ENCODE data around the gene ZRSR2. TPM values are rescaled to one million over a fixed set of nuclear protein-coding genes. Genes with fewer than 3 reads are reported as not detected.
"Not testable (repeated sequence)": the region's sequence is repeated elsewhere in the genome, so short reads cannot be mapped to it uniquely, and the experiment has no call there.

Gene ZRSR2
- 10.6 TPM for polyA plus RNA-seq (2013, experiment 1 of 2)
- polyA plus RNA-seq (2013, experiment 2 of 2): 8.5 TPM

- H3K27ac ChIP-seq (ENCODE audit: low read depth, low read length, severe bottlenecking): no peak within 1 kb of the TSS
- H3K36me3 ChIP-seq (ENCODE audit: control insufficient read depth, insufficient read depth, low read length): peaks cover 13% of the 10 kb centered on the region
- H3K4me1 ChIP-seq (ENCODE audit: control insufficient read depth, insufficient read depth, low read length, poor library complexity, severe bottlenecking): no peaks in the 10 kb centered on the region
- 1 to 7% methylated on average over 11 to 42 of the region's 55 CpGs for WGBS, 2 experiments (ENCODE audit: insufficient coverage in 2 of 2)
- no peaks in the 10 kb centered on the region for H3K9me3 ChIP-seq (ENCODE audit: control insufficient read depth, low read length)
- peak within 1 kb of the TSS; percentile 58 for H3K4me3 ChIP-seq (ENCODE audit: extremely low read depth, insufficient read depth, low read length, poor library complexity, severe bottlenecking)
Measured at GRCh38 chrX:15789979-15790768, at the start of gene ZRSR2. TSS of gene ZRSR2 (plus strand) at chrX:15790484. CDS start at chrX:15790496, 12 bp downstream.

- Histone ChIP-seq H3K4me3 (ENCODE audit: extremely low read depth, insufficient read depth, low read length, poor library complexity, severe bottlenecking) (no peak overlapping the region), H3K4me1 (ENCODE audit: control insufficient read depth, insufficient read depth, low read length, poor library complexity, severe bottlenecking) (no peaks in the 10 kb centered on the region), H3K36me3 (ENCODE audit: control insufficient read depth, insufficient read depth, low read length) (no peaks in the 10 kb centered on the region), H3K27ac (ENCODE audit: low read depth, low read length, severe bottlenecking) (no peak overlapping the region), H3K9me3 (ENCODE audit: control insufficient read depth, low read length) (no peaks in the 10 kb centered on the region)
- 87 to 93% methylated on average over 3 to 7 of the region's 9 CpGs for WGBS, 2 experiments (ENCODE audit: insufficient coverage in 2 of 2)
Measured at GRCh38 chrX:15744181-15744867, 46.0 kb upstream of the ZRSR2 start.

- no peak overlapping the region for H3K4me3 ChIP-seq (ENCODE audit: extremely low read depth, insufficient read depth, low read length, poor library complexity, severe bottlenecking)
- WGBS, 2 experiments (ENCODE audit: insufficient coverage in 2 of 2): 100% methylated on average over 1 to 3 of the region's 4 CpGs
Measured at GRCh38 chrX:15745179-15745578, 45.1 kb upstream of the ZRSR2 start.

GRCh38 chrX:15746651-15747050, 43.6 kb upstream of the ZRSR2 start:
- H3K9me3 ChIP-seq (ENCODE audit: control insufficient read depth, low read length); H3K27ac ChIP-seq (ENCODE audit: low read depth, low read length, severe bottlenecking); H3K4me1 ChIP-seq (ENCODE audit: control insufficient read depth, insufficient read depth, low read length, poor library complexity, severe bottlenecking); H3K4me3 ChIP-seq (ENCODE audit: extremely low read depth, insufficient read depth, low read length, poor library complexity, severe bottlenecking); H3K36me3 ChIP-seq (ENCODE audit: control insufficient read depth, insufficient read depth, low read length): not testable (repeated sequence)
- WGBS, 2 experiments (ENCODE audit: insufficient coverage in 2 of 2): 83% methylated on average over 3 of the region's 6 CpGs; no CpG with 5 or more reads in 1 of the 2 experiments

More at GRCh38 chrX:15745179-15745578, 45.1 kb upstream of the ZRSR2 start:
- Histone ChIP-seq H3K4me1 (ENCODE audit: control insufficient read depth, insufficient read depth, low read length, poor library complexity, severe bottlenecking) (no peaks in the 10 kb centered on the region), H3K27ac (ENCODE audit: low read depth, low read length, severe bottlenecking) (no peak overlapping the region), H3K36me3 (ENCODE audit: control insufficient read depth, insufficient read depth, low read length) (no peaks in the 10 kb centered on the region), H3K9me3 (ENCODE audit: control insufficient read depth, low read length) (no peaks in the 10 kb centered on the region)

GRCh38 chrX:15747626-15748173, 42.6 kb upstream of the ZRSR2 start:
- Histone ChIP-seq H3K27ac (ENCODE audit: low read depth, low read length, severe bottlenecking) (no peak overlapping the region), H3K4me1 (ENCODE audit: control insufficient read depth, insufficient read depth, low read length, poor library complexity, severe bottlenecking) (no peaks in the 10 kb centered on the region), H3K4me3 (ENCODE audit: extremely low read depth, insufficient read depth, low read length, poor library complexity, severe bottlenecking) (no peak overlapping the region), H3K9me3 (ENCODE audit: control insufficient read depth, low read length) (no peaks in the 10 kb centered on the region), H3K36me3 (ENCODE audit: control insufficient read depth, insufficient read depth, low read length) (no peaks in the 10 kb centered on the region)
- WGBS, 2 experiments (ENCODE audit: insufficient coverage in 2 of 2): 52 to 69% methylated on average over 2 to 7 of the region's 13 CpGs

- Histone ChIP-seq H3K9me3 (ENCODE audit: control insufficient read depth, low read length) (no peaks in the 10 kb centered on the region), H3K27ac (ENCODE audit: low read depth, low read length, severe bottlenecking) (no peak overlapping the region), H3K4me3 (ENCODE audit: extremely low read depth, insufficient read depth, low read length, poor library complexity, severe bottlenecking) (no peak overlapping the region), H3K36me3 (ENCODE audit: control insufficient read depth, insufficient read depth, low read length) (no peaks in the 10 kb centered on the region), H3K4me1 (ENCODE audit: control insufficient read depth, insufficient read depth, low read length, poor library complexity, severe bottlenecking) (no peaks in the 10 kb centered on the region)
- WGBS, 2 experiments (ENCODE audit: insufficient coverage in 2 of 2): 100% methylated on average over 1 to 2 of the region's 3 CpGs
Measured at GRCh38 chrX:15748841-15749240, 41.4 kb upstream of the ZRSR2 start.

- Histone ChIP-seq H3K36me3 (ENCODE audit: control insufficient read depth, insufficient read depth, low read length) (no peaks in the 10 kb centered on the region), H3K27ac (ENCODE audit: low read depth, low read length, severe bottlenecking) (no peak overlapping the region), H3K4me1 (ENCODE audit: control insufficient read depth, insufficient read depth, low read length, poor library complexity, severe bottlenecking) (no peaks in the 10 kb centered on the region), H3K9me3 (ENCODE audit: control insufficient read depth, low read length) (no peaks in the 10 kb centered on the region), H3K4me3 (ENCODE audit: extremely low read depth, insufficient read depth, low read length, poor library complexity, severe bottlenecking) (no peak overlapping the region)
- WGBS, 2 experiments (ENCODE audit: insufficient coverage in 2 of 2): 100% methylated on average over 1 of the region's 7 CpGs; no CpG with 5 or more reads in 1 of the 2 experiments
Measured at GRCh38 chrX:15749642-15750610, 40.4 kb upstream of the ZRSR2 start.

- Histone ChIP-seq H3K4me3 (ENCODE audit: extremely low read depth, insufficient read depth, low read length, poor library complexity, severe bottlenecking) (no peak overlapping the region), H3K9me3 (ENCODE audit: control insufficient read depth, low read length) (no peaks in the 10 kb centered on the region), H3K27ac (ENCODE audit: low read depth, low read length, severe bottlenecking) (no peak overlapping the region), H3K36me3 (ENCODE audit: control insufficient read depth, insufficient read depth, low read length) (no peaks in the 10 kb centered on the region), H3K4me1 (ENCODE audit: control insufficient read depth, insufficient read depth, low read length, poor library complexity, severe bottlenecking) (no peaks in the 10 kb centered on the region)
- no CpG with 5 or more reads among the region's 5 CpGs for WGBS, 2 experiments (ENCODE audit: insufficient coverage in 2 of 2)
Measured at GRCh38 chrX:15750611-15751154, 39.6 kb upstream of the ZRSR2 start.

GRCh38 chrX:15751155-15751819, 39.0 kb upstream of the ZRSR2 start:
- Histone ChIP-seq H3K9me3 (ENCODE audit: control insufficient read depth, low read length) (no peaks in the 10 kb centered on the region), H3K4me1 (ENCODE audit: control insufficient read depth, insufficient read depth, low read length, poor library complexity, severe bottlenecking) (no peaks in the 10 kb centered on the region), H3K36me3 (ENCODE audit: control insufficient read depth, insufficient read depth, low read length) (no peaks in the 10 kb centered on the region), H3K4me3 (ENCODE audit: extremely low read depth, insufficient read depth, low read length, poor library complexity, severe bottlenecking) (no peak overlapping the region), H3K27ac (ENCODE audit: low read depth, low read length, severe bottlenecking) (no peak overlapping the region)
- WGBS, 2 experiments (ENCODE audit: insufficient coverage in 2 of 2): no CpG with 5 or more reads among the region's 4 CpGs
